ENCODE measurements around the gene INS.
"Not testable (repeated sequence)": the region's sequence is repeated elsewhere in the genome, so short reads cannot be mapped to it uniquely, and the experiment has no call there.

The INS gene

DNA sequence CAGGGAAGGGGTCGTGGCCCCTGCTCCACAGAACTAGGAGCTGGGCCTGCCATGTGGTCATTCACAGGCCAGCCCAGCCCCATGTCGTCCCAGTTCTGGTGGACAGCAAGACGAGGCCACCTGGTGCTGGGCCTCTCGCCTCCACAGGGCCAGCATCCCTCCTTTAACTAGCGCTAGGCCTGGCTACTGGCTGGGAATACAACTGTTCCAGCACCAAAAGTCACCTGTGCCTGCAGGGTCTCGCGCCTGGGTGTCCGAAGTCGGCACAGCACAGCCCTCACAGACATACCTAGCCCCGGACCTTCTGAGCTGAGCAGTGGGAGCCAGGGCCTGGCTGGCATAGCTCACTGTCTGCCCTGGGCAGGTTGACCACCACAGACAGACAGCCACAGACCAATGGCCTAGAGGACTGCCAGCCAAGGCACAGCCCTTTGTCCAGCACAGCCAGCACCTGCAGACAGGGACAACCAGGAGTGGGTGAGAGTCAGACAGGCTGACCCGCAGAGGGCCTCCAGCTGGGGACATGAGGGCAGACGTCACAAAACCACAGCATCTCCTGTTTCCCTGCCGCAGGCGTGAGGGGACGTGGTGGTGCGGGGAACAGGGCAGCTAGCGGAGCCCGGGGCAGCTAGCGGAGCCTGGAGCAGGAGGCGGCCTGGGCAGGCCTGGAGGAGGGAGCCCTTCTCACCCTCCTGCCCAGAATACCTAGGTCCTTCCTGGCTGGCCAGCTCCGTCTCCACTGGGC, 37.8 kb upstream of the INS start:
- DNase-seq (ENCODE audit: low read depth in 2 of 2), result no peak

DNA sequence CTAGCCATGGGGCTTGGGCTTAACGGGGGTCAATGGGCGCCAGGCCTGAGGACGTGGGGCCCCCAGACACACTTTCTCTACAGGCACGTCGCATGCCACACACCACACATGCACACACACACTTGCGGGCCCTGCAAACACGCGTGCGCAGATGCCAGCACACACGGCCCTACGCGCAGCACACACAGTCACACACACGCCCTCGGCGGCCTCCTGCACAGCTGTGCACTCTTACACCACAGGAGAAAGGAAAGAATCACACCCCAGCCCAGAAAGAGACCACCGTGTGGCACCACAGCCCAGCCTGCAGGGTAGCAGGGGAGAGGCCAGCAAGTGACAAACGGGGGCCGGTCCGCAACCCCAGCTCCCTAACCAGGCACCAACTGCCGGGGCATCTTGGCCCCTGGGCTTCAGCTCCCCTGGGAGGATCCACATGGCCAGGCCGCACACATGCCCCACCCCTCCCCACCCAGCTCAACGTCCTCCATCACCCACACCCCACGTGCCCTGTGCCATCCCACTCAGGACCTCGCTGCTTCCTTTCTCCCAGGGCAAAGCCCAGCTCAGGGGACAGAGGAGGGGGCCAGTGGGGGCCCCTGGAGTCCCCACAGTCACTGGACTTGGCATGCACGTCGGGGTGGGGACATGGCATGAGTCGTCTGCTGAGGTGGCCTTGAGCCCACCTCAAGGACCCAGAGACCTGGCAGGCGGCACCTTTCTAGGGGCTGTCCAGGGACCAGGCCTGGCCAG, 36.9 kb upstream of the INS start:
- DNase-seq (ENCODE audit: low read depth in 2 of 2), result no peak

DNA sequence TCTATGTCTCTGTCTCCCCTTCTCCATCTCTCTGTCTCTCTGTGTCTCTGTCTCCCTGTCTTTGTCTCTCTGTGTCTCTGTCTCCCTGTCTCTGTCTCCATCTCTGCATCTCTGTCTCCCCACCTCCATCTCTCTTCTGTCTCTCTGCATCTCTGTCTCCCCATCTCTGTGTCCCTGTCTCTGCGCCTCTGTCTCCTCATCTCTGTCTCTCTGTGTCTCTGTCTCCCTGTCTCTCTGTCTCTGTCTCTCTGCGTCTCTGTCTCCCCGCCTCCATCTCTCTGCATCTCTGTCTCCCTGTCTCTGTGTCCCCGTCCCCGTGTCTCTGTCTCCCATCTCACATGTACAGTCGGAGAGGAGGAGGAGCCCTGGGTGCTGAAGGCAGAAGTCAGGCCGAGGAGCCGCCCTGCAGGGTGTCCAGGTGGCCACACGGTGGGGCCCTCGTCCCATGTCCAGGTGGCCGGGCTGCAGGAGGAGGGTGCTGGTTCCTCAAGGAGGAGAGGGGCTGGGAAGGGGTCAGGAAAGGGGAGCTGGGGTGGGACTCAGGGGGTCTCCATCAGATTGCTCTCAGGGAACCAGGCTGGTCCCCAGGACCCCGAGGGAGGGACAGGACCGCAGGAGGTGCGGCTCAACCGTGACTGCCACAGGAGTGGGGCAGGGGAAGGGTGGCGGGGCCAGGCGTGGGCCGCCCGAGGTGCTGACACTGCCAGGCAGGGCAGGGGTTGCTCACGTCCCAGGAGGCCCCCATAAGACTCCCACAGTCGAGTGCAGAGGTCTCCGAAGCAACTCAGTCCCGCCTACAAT, 36.2 kb upstream of the INS start:
- peak; percentile 51 to 58 for DNase-seq (ENCODE audit: low read depth in 2 of 2)

DNA sequence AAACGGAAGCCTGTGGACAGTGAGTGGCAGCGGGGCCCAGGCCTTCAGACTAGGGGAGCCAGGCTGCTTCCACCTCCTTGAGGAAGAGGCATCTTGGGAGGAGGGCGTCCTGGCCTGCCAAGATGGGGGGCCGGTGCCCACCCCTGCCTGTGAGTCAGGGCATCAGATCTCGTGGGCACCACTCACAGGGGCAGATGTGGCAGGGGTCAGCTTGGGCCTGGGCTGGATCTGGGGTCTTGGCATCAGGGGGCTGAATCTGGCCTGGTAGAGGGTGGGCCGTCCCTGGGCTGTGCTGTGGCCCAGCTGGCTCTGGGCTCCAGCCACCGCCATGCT, 34.7 kb upstream of the INS start:
- DNase-seq (ENCODE audit: low read depth in 2 of 2), result no peak

DNA sequence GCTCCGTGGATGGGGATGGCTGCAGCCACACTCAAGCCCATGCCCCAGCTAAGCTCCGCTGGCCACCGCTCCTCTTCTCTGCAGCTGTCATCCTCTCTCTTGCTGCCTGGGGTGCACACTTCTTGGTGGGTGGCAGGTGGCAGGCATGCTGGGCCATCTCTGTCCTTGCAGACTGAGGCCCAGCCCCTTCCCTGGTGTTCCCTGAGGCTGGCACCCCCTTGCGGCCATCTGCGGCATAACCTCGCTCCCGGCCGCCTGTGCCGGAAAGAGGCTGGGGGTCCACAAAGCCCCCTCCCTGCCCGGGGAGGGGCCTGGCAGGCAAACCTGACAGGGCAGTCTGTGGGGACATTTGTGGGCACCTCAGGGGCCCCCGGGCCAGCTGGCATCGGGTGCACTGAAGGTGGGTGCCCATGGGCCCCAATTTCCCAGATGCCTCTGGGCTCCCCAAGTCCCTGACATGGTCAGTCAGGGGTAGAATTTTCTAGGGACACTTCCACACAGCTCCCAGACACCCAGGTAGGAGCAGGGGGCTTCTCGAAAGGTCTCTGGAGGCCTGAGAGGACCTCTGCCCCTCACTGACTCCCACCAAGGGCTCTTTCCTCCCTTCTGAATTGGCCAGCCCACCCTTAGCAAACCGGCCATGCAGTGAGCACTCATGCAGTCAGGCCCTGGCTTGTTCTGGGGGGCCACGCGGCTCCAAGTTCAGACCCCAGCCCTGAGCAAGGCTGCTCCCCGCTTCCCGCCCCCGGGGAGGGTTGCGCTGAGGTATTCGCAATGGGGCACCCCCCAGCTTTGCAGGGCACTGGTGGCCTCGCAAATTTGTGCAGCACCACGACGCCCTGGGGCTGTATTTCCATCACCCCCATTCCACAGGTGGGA, 34.1 kb upstream of the INS start:
- peak in 1 of 2 donors; percentile 21 for DNase-seq (ENCODE audit: low read depth in 2 of 2)

DNA sequence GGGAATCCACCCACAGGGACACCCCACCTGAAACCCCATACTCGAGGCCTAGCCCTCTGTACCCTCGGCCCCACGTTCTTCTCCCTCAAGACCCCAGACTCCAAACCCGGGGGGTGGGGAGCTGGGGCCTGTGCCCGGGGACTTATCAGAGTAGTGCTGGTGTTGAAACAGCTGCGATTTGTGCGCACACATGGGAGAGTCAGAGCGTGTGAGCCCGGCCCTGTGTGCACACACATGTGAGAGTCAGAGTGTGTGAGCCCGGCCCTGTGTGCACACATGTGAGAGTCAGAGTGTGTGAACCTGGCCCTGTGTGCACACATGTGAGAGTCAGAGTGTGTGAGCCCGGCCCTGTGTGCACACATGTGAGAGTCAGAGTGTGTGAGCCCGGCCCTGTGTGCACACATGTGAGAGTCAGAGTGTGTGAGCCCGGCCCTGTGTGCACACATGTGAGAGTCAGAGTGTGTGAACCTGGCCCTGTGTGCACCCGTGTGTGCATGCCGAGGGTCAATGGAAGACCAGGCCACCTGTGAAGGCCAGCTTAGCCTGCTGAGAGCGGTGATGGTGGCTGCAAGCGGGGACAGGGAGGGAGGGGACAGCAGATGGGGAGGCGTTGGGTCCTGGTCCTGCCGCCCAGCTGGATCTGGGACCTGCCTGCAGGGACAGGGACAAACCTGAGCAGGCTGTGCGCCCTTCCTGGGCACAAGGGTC, 33.0 kb upstream of the INS start:
- not testable (repeated sequence) for DNase-seq (ENCODE audit: low read depth in 2 of 2)

DNA sequence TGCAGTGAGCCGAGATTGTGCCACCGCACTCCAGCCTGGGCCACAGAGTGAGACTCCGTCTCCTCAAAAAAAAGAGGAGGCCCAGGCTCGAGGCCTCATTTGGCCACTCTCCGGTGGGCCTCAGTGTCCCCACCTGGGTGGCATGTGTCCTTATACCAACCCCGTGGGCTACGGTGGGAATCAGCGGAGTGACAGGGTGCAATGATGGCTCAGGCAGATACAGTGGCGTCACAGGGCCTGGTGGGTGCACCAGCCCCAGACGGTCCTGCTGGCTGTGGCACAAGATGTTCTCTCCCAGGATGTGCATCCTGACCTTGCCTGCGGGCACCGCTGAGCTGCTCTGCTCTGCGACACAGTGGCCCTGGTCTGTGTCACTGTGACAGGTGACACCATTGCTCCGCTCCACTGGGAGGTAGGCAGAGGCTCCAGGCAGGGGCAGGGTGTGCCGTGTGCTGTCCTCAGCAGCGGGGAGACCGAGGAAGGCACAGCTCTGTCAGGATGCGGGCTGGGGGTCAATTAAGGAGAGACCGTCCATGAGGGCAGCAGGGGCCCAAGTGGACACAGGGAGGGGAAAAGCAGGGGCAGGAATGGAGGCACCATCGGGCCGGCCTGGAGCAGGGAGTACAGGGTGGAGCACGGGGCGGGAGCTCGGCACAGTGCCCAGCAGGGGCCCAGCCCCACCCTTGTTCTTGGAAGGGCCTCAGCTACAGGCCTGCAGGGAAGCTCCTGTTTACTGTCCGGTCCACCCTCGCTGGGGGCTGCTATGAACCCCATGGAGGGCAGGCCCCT, 32.3 kb upstream of the INS start:
- no peak for DNase-seq (ENCODE audit: low read depth in 2 of 2)

DNA sequence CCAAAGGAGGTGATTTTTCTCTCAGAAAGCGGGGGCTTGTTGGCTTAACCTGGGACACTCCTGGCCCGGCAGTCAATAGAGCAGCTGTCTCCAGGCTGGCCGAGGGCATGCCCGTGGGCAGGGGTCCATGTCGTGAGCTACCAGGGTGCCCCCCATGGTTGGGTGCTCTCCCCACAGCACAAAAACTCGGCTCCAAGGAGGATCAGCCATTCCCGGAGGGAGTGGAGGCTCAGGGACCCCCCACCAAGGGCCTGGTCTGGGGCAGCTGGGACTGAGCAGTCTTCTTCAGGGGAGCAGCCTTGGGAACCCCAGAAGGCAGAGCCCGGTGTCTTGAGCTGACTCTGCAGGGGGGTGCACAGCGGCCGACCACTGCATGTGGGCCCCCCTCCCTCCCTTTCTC, 31.4 kb upstream of the INS start:
- DNase-seq (ENCODE audit: low read depth in 2 of 2), result no peak

DNA sequence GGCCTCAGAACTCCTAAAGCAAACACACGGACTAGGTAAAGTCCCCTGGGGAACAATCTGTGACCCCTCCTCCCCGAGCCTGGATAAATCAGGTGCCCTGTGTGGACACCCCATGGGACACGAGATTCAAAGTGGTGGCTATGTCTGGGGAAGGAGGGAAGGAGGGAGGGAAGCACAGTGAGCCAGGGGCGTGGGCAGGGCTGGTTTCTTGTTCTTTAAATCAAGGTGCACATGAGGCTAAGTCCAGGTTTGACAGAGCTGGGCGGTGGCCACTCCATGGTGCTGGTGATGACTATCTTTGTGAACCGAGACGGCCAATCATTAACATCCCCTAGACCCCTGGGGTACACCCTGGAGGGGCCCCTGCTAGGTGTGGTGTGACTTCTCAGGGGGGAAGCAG, 30.9 kb upstream of the INS start:
- DNase-seq (ENCODE audit: low read depth in 2 of 2), result no peak

DNA sequence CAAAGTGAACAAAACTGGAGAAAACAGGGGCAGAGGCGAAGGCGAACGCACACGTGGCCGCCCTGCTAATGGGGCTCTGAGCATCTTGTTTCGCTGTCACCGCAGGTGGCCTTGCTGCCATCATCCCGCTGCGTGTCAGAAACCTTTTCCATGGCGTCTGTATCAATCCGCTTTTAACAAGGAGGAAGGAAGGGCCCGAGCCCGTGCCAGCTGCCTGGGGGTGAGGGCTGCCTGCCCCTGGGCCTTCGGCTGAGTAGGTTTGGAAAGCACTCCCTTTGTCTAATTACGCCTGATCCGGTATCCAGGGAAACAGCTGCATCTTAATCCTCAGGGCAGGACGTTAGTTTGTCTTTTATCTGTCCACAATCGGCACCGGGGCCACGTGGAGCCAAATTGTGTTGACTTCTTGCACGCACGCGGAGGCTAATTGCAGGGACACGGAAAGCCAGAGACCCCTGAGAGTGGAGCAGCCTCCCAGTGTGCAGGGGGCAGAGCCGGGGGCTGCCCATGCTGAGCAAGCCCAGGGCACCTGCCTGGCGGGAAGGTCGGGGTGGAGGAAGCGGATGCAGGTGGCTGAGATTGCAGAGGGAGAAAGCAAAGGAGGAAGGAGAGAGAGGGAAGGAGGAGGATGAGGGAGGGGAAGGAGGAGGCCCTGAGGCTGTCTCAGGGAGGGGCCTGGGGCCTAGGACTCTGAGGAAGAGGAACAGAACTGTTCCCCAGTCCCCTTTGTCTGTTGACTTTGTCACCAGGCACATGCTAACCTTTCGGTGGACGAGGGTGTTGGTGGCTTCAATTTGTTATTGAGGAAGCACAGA, 29.9 kb upstream of the INS start:
- DNase-seq (ENCODE audit: low read depth in 2 of 2), result no peak

DNA sequence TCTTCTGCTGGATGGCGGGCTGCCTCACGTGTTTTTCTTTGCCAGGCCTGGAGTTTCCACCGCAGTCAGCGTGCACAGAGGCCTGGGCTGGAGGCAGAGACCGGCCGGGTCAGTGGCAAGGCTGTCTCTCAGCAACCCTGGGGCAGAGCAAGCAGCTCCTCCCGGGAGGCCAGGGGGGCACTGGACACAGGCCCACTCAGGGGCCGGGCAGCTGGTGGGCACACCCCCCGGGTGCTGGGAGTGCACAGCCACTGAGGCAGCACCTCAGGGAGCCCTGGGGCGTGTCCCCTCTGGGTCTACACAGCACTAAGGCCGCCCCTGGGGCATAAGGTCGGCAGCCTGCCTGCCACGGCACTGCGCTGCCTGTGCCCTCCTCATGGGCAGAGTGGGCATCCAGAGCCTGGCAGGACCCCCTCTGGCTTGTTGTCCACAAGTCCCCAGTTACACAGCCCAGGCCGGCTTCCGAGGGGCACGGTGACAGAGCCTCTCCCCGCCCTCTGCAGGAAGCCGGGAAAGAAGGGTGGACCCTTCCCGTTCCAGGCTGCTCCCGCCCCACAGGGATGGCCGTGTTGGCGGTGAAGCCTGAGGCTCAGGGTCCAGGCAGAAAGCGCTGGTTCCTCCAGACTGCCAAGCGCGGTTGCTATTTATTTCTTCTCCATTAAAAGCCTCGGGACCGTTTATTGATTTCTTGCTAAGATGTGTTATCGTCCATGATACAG, 29.1 kb upstream of the INS start:
- DNase-seq (ENCODE audit: low read depth in 2 of 2), result no peak

DNA sequence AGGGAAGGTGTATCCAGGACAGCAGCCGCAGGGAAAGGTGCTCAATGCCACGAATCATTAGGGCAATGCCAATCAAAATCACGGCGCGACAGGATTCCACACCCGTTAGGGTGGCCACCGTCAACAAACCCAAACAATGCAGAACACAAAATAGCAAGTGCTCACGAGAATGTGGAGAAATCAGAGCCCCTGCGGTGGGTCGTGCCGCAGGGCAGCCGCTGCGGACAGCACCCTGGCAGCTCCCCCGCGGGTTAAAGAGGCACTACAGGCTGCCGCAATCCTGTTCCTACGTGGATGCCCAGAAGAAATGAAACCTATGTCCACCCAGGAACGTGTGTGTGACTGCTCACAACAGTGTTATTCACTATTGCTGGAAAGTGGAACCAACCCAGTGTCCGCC, 27.7 kb upstream of the INS start:
- DNase-seq (ENCODE audit: low read depth in 2 of 2), result no peak

DNA sequence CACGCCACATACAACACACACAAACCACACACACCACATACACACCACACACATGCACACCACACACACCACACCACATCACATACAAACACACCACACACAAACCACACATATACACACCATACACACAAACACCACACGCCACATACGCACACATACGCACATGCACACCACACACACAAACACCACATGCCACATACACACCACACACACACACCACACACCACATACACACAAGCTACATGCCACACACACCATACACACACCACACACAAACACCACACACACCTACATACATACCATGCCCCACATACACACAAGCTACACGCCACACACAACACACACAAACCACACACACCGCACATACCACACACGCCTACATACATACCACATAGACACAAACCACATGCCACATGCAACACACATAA, 26.3 kb upstream of the INS start:
- DNase-seq (ENCODE audit: low read depth in 2 of 2), result no peak

DNA sequence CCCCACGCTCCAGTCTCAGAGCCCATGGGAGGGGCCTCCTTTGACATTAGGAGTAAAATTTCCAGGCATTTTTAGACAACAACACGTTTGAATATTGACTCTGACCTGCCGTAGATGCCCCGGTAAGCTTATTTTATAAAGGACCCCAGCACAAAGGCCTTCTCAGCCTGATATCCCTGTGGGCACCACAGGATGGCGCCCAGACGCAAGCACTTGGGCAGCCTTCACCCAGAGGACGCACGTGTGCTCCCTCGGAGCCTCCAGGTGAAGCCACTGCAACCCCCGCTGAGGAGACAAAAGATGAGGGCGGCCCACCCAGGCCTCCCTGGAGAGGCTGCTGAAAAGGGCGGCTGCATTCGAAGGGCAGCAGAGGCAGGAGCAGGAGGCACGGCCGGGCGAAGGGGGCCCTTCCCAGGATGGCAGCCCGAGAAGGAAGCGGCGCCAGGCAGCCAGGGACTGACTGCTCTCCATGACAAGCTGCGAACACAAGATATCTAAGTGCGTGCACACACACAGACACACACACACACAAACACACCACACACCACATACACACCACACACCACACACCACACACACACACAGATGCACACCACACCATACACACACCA, 25.8 kb upstream of the INS start:
- peak in 1 of 2 donors; percentile 11 for DNase-seq (ENCODE audit: low read depth in 2 of 2)

DNA sequence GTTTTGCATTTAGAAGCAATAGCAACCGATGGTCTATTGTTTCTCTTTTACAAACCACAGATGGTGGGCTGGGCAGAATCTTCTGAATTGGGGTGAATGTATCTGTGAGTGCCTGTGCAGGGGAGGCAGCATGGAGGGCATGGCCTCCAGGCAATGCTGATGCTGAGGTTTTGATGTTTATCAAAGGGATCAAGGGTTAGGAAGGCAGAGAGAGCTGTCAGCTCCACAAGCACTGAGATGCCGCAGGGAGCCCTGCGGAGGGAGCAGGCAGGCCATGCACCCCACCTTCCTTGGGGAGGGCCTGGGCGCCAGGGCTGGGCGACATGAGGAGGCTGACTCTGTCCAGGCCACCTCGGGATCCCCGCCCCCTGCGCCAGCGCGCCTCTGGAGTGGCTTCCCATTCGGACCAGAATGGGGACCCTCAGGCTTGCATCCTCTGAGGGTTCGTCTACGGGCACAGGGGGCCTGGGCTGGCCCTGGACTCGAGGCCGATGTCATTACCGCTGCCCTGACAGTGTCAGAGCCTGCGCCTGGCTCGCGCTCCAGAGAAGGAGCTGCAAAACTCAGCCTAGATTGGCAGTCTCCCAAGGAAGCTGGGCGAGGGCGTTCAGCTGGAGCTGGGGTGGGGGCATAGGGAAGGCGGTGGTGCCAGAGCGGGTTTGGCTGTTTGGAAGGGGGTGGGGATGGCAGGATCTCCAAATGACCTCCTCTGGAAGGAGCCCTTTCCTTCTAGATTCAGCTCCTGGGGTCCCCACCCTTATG, 24.5 kb upstream of the INS start:
- DNase-seq (ENCODE audit: low read depth in 2 of 2), result no peak

DNA sequence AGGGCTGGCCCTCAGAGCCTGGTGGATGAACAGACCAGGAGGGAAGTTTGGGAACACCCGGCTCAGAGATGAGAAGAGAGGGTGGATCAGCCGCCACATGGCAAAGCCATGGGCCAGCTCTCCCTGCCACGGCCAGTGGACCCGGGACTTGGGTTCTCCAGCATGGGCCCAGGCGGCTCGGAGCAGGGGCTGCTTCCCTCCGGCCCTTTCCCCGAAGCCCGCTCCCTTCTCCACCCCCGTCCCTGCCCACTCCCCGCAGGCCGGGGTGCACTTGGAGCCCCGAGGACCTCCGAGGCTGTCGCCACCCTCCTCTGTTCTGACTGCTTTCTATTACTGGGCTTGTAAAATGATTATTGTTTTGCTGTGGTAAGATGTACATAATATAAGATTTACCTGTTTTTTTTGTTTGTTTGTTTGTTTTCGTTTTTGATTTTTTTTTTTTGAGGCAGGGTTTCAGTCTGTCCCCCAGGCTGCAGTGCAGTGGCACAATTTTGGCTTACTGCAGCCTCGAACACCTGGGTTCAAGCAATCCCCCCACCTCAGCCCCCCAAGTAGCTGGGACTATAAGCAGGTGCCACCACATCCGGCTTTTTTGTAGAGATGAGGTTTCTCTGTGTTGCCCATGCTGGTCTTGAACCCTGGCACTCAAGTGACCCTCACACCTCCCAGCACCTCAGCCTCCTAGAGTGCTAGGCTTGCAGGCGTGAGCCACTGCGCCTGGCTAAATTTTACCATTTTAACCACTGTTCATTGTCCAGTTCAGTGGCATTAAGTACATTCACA, 21.9 kb upstream of the INS start:
- DNase-seq (ENCODE audit: low read depth in 2 of 2), result no peak

DNA sequence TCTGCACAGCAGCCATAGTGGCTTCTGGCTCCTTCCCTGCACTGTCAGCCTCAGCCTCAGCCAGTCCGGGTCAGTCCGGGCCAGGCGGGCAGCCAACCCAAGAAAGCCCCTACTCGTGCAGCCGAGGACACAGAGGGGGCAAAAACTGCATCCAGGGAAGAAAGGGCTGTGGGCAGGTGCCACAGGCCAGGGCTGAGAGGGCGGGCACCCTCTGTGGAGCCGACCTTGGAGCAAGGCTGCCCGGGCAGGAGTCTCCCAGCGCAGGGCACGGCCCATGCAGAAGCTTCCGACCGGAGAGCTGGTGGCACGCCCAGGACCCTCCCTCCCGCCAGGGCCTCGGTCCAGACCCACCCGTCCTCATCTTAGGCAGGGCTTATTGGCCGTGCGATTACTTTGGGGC, 21.1 kb upstream of the INS start:
- DNase-seq (ENCODE audit: low read depth in 2 of 2), result no peak
